HG03139 (cell line): Measurements from ENCODE around the gene UST.
"Not testable (repeated sequence)": the region's sequence is repeated elsewhere in the genome, so short reads cannot be mapped to it uniquely, and the experiment has no call there.

Experiments used
- ATAC-seq: cut with Tn5 transposase; IDR thresholded peaks from one replicate; pipeline ENCODE4 v1.9.1; 2021; ENCODE audit not compliant: unreplicated experiment

UST gene

GRCh38 chr6:148998704-148999103 is 251.9 kb downstream of the UST start:
- ATAC-seq, result no peak

GRCh38 chr6:148999501-148999900 is 252.7 kb downstream of the UST start:
- ATAC-seq, result no peak

GRCh38 chr6:148999929-149000468 is 253.2 kb downstream of the UST start:
- ATAC-seq, result no peak

- no peak for ATAC-seq
Observed at GRCh38 chr6:149001422-149001821, 254.6 kb downstream of the UST start.

- no peak for ATAC-seq
Observed at GRCh38 chr6:149003560-149003959, 256.7 kb downstream of the UST start.

GRCh38 chr6:149004664-149005063 is 257.8 kb downstream of the UST start:
- ATAC-seq, result no peak

- ATAC-seq, result not testable (repeated sequence)
Observed at GRCh38 chr6:149006236-149006635, 259.4 kb downstream of the UST start.

- no peak for ATAC-seq
Observed at GRCh38 chr6:149006671-149007070, 259.8 kb downstream of the UST start.

- no peak for ATAC-seq
Observed at GRCh38 chr6:149007846-149008245, 261.0 kb downstream of the UST start.

GRCh38 chr6:149008741-149009140 is 261.9 kb downstream of the UST start:
- no peak for ATAC-seq

- no peak for ATAC-seq
Observed at GRCh38 chr6:149012040-149012545, 265.3 kb downstream of the UST start.

- ATAC-seq, result no peak
Observed at GRCh38 chr6:149013586-149014344, 266.9 kb downstream of the UST start.

GRCh38 chr6:149014631-149015534 is 268.1 kb downstream of the UST start:
- ATAC-seq, result no peak

GRCh38 chr6:149015535-149016525 is 269.0 kb downstream of the UST start:
- no peak for ATAC-seq

- no peak for ATAC-seq
Observed at GRCh38 chr6:149016716-149017115, 269.9 kb downstream of the UST start.

GRCh38 chr6:149020319-149020718 is 273.5 kb downstream of the UST start:
- ATAC-seq, result no peak

GRCh38 chr6:149024361-149024760 is 277.5 kb downstream of the UST start:
- no peak for ATAC-seq

GRCh38 chr6:149025061-149025460 is 278.2 kb downstream of the UST start:
- no peak for ATAC-seq

- ATAC-seq, result no peak
Observed at GRCh38 chr6:149026530-149026942, 279.7 kb downstream of the UST start.

GRCh38 chr6:149027484-149027883 is 280.7 kb downstream of the UST start:
- ATAC-seq, result no peak
